GM12878 (cell line): Measurements from ENCODE around the gene C1QTNF9. TPM values are rescaled to one million over a fixed set of nuclear protein-coding genes. Genes with fewer than 3 reads are reported as not detected.

ENCODE experiments used
- ATAC-seq: fragments of 200-7000 bp; cut with Tn5 transposase; 3 replicates; pipeline ENCODE4 v1.9.1; 2020; ENCODE audit warnings: mild to moderate bottlenecking, moderate library complexity
- BruUV-seq: library from RNA; stranded (reverse); fragments of 400-500 nt; replicated peaks from 2 replicates; lab custom pipeline; 2021; lab: Mats Ljungman, UMichigan
- CTCF ChIA-PET: fragments of 300-600 bp; sonication (Branson Sonifier 250); formaldehyde crosslinking; extraction: SDS; loops from one replicate; lab custom pipeline; 2021; ENCODE audit warnings: inconsistent platforms; lab: Yijun Ruan, JAX
- POLR2A ChIA-PET: fragments of 350-600 bp; formaldehyde crosslinking; extraction: SDS; loops from one replicate; lab custom pipeline; 2021; ENCODE audit warnings: inconsistent platforms; lab: Charles Lee
- RAD21 ChIA-PET: fragments of 300-600 bp; sonication (Branson Sonifier 250); formaldehyde crosslinking; loops from one replicate; lab custom pipeline; 2023; ENCODE audit warnings: antibody characterized with exemption; ENCODE audit not compliant: unreplicated experiment; lab: Charles Lee
- SMC1A ChIA-PET: fragments of 300-600 bp; sonication (Branson Sonifier 250); formaldehyde crosslinking; loops from one replicate; lab custom pipeline; 2023; ENCODE audit not compliant: unreplicated experiment, uncharacterized antibody; lab: Charles Lee
- DNase-seq: peaks from one replicate; pipeline ENCODE4 v3.0.0-alpha.2; 2011; ENCODE audit warnings: low read depth, low spot score
- FAIRE-seq: peaks from 3 replicates; lab custom pipeline; 2011; peaks lifted over from hg19 to GRCh38; lab: Jason Lieb, UNC
- H2AFZ ChIP-seq: 2 replicates; pipeline ENCODE4 v1.6.0; 2011; ENCODE audit warnings: low read depth, low read length, control low read depth; ENCODE audit not compliant: control insufficient read depth
- H3K27ac ChIP-seq: 2 replicates; pipeline ENCODE4 v1.5.1; 2011; ENCODE audit warnings: control low read depth; ENCODE audit not compliant: control insufficient read depth, insufficient read depth
- H3K27me3 ChIP-seq, 2 experiments: replicated peaks in 1 of 2; 2 replicates each; pipeline versions ENCODE4 v1.6.0 to v1.6.1; 2011; ENCODE audit warnings: low read length in 1 of 2; ENCODE audit not compliant: control insufficient read depth in 2 of 2, insufficient read depth in 2 of 2
- H3K36me3 ChIP-seq, 2 experiments: 2 replicates each; pipeline ENCODE4 v1.5.1; 2011; ENCODE audit warnings: low read length in 1 of 2; ENCODE audit not compliant: control insufficient read depth in 2 of 2, insufficient read depth in 2 of 2
- H3K4me1 ChIP-seq: 2 replicates; pipeline ENCODE4 v1.6.1; 2011; ENCODE audit warnings: mild to moderate bottlenecking, low read length, moderate library complexity, mixed read lengths; ENCODE audit not compliant: control insufficient read depth, insufficient read depth
- H3K4me2 ChIP-seq: 2 replicates; pipeline ENCODE4 v1.6.0; 2011; ENCODE audit warnings: control low read depth; ENCODE audit not compliant: control insufficient read depth, insufficient read depth
- H3K4me3 ChIP-seq: fragments of 200-600 bp; sonication (generic); 2 replicates; pipeline ENCODE4 v1.5.1; 2016
- H3K79me2 ChIP-seq: 2 replicates; pipeline ENCODE4 v1.6.0; 2011; ENCODE audit warnings: low read length; ENCODE audit not compliant: control insufficient read depth, insufficient read depth
- H3K9ac ChIP-seq: 2 replicates; pipeline ENCODE4 v1.8.0; 2011; ENCODE audit warnings: low read length, control low read depth, mixed read lengths; ENCODE audit not compliant: control insufficient read depth, insufficient read depth
- H3K9me3 ChIP-seq: replicated peaks from 3 replicates; pipeline ENCODE4 v1.5.1; 2011; ENCODE audit warnings: mild to moderate bottlenecking, low read length; ENCODE audit not compliant: control insufficient read depth, insufficient read depth
- H4K20me1 ChIP-seq: 2 replicates; pipeline ENCODE4 v1.6.0; 2011; ENCODE audit not compliant: control insufficient read depth, insufficient read depth
- GABPA ChIP-seq: IDR thresholded peaks from 2 replicates; pipeline ENCODE4 v1.6.1; 2014; ENCODE audit warnings: antibody characterized with exemption, low read depth, mild to moderate bottlenecking, inconsistent platforms
- SMARCA5 ChIP-seq: fragments of 450-650 bp; IDR thresholded peaks from 2 replicates; pipeline ENCODE4 v1.6.1; 2017; ENCODE audit warnings: mild to moderate bottlenecking
- WGBS: methylation state at CpG from one replicate; pipeline ENCODE4 v1.1.6; 2016; ENCODE audit warnings: low lambda C conversion rate; ENCODE audit not compliant: insufficient replicate concordance, insufficient coverage; ENCODE audit errors: missing lambda C conversion rate; 5-methylcytosine and 5-hydroxymethylcytosine counted together
- in situ Hi-C: fragments of 300-500 bp; cut with MboI; formaldehyde crosslinking; loops from 9 replicates; pipeline ENCODE4 v1.14.3; 2018; ENCODE audit warnings: mixed read lengths
- intact Hi-C: fragments of 100-400 bp; cut with micrococcal nuclease; formaldehyde crosslinking; loops from one replicate; pipeline ENCODE4 v1.14.2; 2022; ENCODE audit not compliant: unreplicated experiment
- polyA plus RNA-seq, 11 experiments: library from polyadenylated mRNA; depleted of rRNA in 4 of 11; unstranded in 6 of 11; stranded (reverse) in 5 of 11; fragments of >200 nt; fragmentation: Nextera tagmentation in 4 of 11; fragmentation: Illumina TruSeq in 1 of 11; extraction: Ambion mirVana in 4 of 11; extraction: Trizol in 1 of 11; gene quantifications; 1 replicate in 1 of 11; 2 replicates in 10 of 11; pipeline versions ENCODE4 v1.2.1 to v1.2.3, GENCODE V29; 2011 to 2016; ENCODE audit warnings: inconsistent platforms in 2 of 11, missing spikeins in 2 of 11, low read depth in 1 of 11
- total RNA-seq, 4 experiments: library from RNA; depleted of rRNA in 3 of 4; stranded (reverse); fragments of >200 nt in 3 of 4; fragmentation: Illumina TruSeq in 1 of 4; extraction: Trizol in 1 of 4; gene quantifications; 2 replicates each; pipeline versions ENCODE4 v1.2.1 to v1.2.3, GENCODE V29; 2013 to 2021
- TF ChIP-seq, protein P1 (sequence below): IDR thresholded peaks from 2 replicates; pipeline ENCODE4 v1.6.1; 2012; ENCODE audit warnings: mild to moderate bottlenecking, low read depth, low read length
- TF ChIP-seq, protein P2 (sequence below): fragments of 450-650 bp; IDR thresholded peaks from 2 replicates; pipeline ENCODE4 v1.6.1; 2017; ENCODE audit warnings: borderline replicate concordance

The C1QTNF9 gene
- total and polyA plus RNA-seq, 10 of the 15 experiments (the other 5 are each of a cell fraction or from before 2014, with no cell fraction given) = not detected

DNA sequence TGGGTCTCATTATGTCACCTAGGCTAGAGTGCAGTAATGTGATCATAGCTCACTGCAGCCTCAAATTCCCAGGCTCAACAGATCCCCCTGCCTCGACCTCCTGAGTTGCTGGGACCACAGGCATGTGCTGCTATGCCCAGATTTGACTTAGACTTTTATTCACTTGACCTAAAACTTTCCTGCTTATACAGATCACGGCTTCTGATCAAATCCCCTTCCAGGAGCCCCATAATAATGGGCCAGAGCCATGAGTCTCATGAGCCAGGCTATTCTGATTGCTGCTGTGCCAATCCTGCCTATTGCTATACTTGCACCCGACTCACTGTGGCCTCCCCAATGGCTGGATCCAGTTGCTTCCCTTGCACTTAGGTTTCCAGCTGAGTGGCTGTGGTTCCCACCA lies 42.0 kb downstream of the C1QTNF9 start:
- no peak overlapping the region for H3K4me3 ChIP-seq
- ChIA-PET RAD21 (no interaction called here), CTCF (no interaction called here), POLR2A (no interaction called here), SMC1A (no interaction called here)
- H3K4me2 ChIP-seq = no peak overlapping the region
- in situ Hi-C loops (no loop called here), intact Hi-C loops (loop anchor here (10.0 kb wide), 1 partner anchor 1417 kb away; no protein-coding TSS in a partner anchor)
- WGBS = 26% methylated on average over 3 of the region's 3 CpGs
- BruUV-seq = no TSS peak
- TF ChIP-seq, protein P1, sequence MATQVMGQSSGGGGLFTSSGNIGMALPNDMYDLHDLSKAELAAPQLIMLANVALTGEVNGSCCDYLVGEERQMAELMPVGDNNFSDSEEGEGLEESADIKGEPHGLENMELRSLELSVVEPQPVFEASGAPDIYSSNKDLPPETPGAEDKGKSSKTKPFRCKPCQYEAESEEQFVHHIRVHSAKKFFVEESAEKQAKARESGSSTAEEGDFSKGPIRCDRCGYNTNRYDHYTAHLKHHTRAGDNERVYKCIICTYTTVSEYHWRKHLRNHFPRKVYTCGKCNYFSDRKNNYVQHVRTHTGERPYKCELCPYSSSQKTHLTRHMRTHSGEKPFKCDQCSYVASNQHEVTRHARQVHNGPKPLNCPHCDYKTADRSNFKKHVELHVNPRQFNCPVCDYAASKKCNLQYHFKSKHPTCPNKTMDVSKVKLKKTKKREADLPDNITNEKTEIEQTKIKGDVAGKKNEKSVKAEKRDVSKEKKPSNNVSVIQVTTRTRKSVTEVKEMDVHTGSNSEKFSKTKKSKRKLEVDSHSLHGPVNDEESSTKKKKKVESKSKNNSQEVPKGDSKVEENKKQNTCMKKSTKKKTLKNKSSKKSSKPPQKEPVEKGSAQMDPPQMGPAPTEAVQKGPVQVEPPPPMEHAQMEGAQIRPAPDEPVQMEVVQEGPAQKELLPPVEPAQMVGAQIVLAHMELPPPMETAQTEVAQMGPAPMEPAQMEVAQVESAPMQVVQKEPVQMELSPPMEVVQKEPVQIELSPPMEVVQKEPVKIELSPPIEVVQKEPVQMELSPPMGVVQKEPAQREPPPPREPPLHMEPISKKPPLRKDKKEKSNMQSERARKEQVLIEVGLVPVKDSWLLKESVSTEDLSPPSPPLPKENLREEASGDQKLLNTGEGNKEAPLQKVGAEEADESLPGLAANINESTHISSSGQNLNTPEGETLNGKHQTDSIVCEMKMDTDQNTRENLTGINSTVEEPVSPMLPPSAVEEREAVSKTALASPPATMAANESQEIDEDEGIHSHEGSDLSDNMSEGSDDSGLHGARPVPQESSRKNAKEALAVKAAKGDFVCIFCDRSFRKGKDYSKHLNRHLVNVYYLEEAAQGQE = no peak
- TF ChIP-seq, protein P2, sequence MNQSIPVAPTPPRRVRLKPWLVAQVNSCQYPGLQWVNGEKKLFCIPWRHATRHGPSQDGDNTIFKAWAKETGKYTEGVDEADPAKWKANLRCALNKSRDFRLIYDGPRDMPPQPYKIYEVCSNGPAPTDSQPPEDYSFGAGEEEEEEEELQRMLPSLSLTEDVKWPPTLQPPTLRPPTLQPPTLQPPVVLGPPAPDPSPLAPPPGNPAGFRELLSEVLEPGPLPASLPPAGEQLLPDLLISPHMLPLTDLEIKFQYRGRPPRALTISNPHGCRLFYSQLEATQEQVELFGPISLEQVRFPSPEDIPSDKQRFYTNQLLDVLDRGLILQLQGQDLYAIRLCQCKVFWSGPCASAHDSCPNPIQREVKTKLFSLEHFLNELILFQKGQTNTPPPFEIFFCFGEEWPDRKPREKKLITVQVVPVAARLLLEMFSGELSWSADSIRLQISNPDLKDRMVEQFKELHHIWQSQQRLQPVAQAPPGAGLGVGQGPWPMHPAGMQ = no peak
- no peak for TF ChIP-seq GABPA
- TF ChIP-seq SMARCA5 = no peak
- H3K4me1 ChIP-seq = no peaks in the 10 kb centered on the region
- H3K27me3 ChIP-seq = no peaks in the 10 kb centered on the region
- no peak overlapping the region for H3K9ac ChIP-seq
- ATAC-seq (no peak), DNase-seq (no peak), FAIRE-seq (no peak)
- H3K36me3 ChIP-seq = no peaks in the 10 kb centered on the region
- peaks cover 2% of the 10 kb centered on the region; the same call in 2 of the 3 replicates for H3K9me3 ChIP-seq
- no peaks in the 10 kb centered on the region for H3K79me2 ChIP-seq
- H3K27ac ChIP-seq = no peak overlapping the region
- no peak overlapping the region for H2AFZ ChIP-seq
- no peaks in the 10 kb centered on the region for H4K20me1 ChIP-seq
